C4-2B (cell line): Measurements from ENCODE around the gene NPTX2.

ENCODE experiments used
- ZFX ChIP-seq: fragments of 450-650 bp; IDR thresholded peaks from 2 replicates; pipeline ENCODE4 v1.6.1; 2017
- TF ChIP-seq, protein P1 (sequence below): fragments of 450-650 bp; conservative IDR thresholded peaks from 2 replicates; pipeline ENCODE4 v1.5.1; 2017; ENCODE audit warnings: mild to moderate bottlenecking

DNA sequence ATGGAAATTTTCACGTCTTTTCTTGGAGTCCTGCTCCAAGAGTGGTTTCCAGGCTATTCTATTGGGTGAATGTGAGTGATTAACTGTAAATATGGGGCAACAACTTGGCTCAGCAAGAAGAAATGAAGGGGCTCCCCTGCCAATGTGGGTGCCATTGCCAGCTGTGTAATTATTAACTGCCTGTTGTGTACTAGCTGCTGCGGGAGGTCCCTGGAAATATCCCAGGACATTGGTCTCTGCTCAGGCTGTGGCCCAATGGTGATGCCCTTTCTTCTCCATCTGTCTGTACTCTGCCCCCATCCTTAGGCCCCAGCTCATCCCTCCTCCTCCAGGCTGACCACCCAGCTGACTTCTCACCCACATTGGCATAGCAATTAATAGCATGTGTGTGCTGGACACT is 29.4 kb downstream of the NPTX2 start:
- TF ChIP-seq, protein P1, sequence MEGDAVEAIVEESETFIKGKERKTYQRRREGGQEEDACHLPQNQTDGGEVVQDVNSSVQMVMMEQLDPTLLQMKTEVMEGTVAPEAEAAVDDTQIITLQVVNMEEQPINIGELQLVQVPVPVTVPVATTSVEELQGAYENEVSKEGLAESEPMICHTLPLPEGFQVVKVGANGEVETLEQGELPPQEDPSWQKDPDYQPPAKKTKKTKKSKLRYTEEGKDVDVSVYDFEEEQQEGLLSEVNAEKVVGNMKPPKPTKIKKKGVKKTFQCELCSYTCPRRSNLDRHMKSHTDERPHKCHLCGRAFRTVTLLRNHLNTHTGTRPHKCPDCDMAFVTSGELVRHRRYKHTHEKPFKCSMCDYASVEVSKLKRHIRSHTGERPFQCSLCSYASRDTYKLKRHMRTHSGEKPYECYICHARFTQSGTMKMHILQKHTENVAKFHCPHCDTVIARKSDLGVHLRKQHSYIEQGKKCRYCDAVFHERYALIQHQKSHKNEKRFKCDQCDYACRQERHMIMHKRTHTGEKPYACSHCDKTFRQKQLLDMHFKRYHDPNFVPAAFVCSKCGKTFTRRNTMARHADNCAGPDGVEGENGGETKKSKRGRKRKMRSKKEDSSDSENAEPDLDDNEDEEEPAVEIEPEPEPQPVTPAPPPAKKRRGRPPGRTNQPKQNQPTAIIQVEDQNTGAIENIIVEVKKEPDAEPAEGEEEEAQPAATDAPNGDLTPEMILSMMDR: no peak
- no peak for TF ChIP-seq ZFX
